Adipose tissue (tissue), 3 donors: Measurements from ENCODE around the gene BCKDK. TPM values are rescaled to one million over a fixed set of nuclear protein-coding genes. Genes with fewer than 3 reads are reported as not detected.

ENCODE experiments used
- H3K27ac ChIP-seq: one replicate; pipeline ENCODE4 v1.5.1; 2013; ENCODE audit warnings: low read depth, low read length
- WGBS, 3 donors: extraction: QIAGEN DNeasy Blood & Tissue Kit; methylation state at CpG; one replicate each; pipeline ENCODE4 v1.1.7; 2013; 5-methylcytosine and 5-hydroxymethylcytosine counted together
- polyA plus RNA-seq, 3 donors: library from polyadenylated mRNA; stranded (reverse); fragments of 200-250 nt; gene quantifications; one replicate each; pipeline ENCODE4 v1.2.3, GENCODE V29; 2013
- donor health status: healthy with polysubstance abuse.
- donor health status: Bipolar disorder and iron deficiency.
- donor health status: healthy.

Gene BCKDK
- polyA plus RNA-seq, 3 donors: 31.4 to 79.6 (median 45.4) TPM

GRCh38 chr16:31078597-31079341 lies 29.4 kb upstream of the BCKDK start:
- WGBS, 3 donors: 84 to 91% (median 84%) methylated on average over 15 of the region's 15 CpGs

GRCh38 chr16:31079342-31079944 lies 28.7 kb upstream of the BCKDK start:
- 68 to 88% (median 73%) methylated on average over 13 of the region's 13 CpGs for WGBS, 3 donors
- H3K27ac ChIP-seq: no peak overlapping the region

More at GRCh38 chr16:31078597-31079341, 29.4 kb upstream of the BCKDK start:
- H3K27ac ChIP-seq: no peak overlapping the region

- no peak overlapping the region for H3K27ac ChIP-seq
- 96% methylated on average over 40 of the region's 40 CpGs for WGBS, 3 donors
Observed at GRCh38 chr16:31080035-31080629, 28.1 kb upstream of the BCKDK start.

- H3K27ac ChIP-seq: no peak overlapping the region
- 93 to 95% (median 93%) methylated on average over 13 of the region's 13 CpGs for WGBS, 3 donors
Observed at GRCh38 chr16:31080756-31081419, 27.3 kb upstream of the BCKDK start.

- H3K27ac ChIP-seq: no peak overlapping the region
- WGBS, 3 donors: 82 to 88% (median 83%) methylated on average over 26 of the region's 26 CpGs
Observed at GRCh38 chr16:31081428-31082351, 26.5 kb upstream of the BCKDK start.

- WGBS, 3 donors: 71 to 79% (median 79%) methylated on average over 10 to 14 of the region's 14 CpGs
- no peak overlapping the region for H3K27ac ChIP-seq
Observed at GRCh38 chr16:31082368-31083045, 25.7 kb upstream of the BCKDK start.

GRCh38 chr16:31083081-31083480 lies 25.1 kb upstream of the BCKDK start:
- 59 to 62% (median 60%) methylated on average over 9 of the region's 9 CpGs for WGBS, 3 donors
- no peak overlapping the region for H3K27ac ChIP-seq

- WGBS, 3 donors: 62 to 81% (median 79%) methylated on average over 4 to 5 of the region's 5 CpGs
- no peak overlapping the region for H3K27ac ChIP-seq
Observed at GRCh38 chr16:31083556-31083955, 24.6 kb upstream of the BCKDK start.

- H3K27ac ChIP-seq: no peak overlapping the region
- WGBS, 3 donors: 85 to 92% (median 90%) methylated on average over 13 of the region's 13 CpGs
Observed at GRCh38 chr16:31083981-31084380, 24.2 kb upstream of the BCKDK start.

GRCh38 chr16:31084584-31085302 lies 23.4 kb upstream of the BCKDK start:
- WGBS, 3 donors: 79 to 91% (median 88%) methylated on average over 15 to 16 of the region's 16 CpGs
- no peak overlapping the region for H3K27ac ChIP-seq

GRCh38 chr16:31085411-31085810 lies 22.8 kb upstream of the BCKDK start:
- WGBS, 3 donors: 80 to 83% (median 82%) methylated on average over 8 of the region's 8 CpGs

GRCh38 chr16:31085873-31086628 lies 22.1 kb upstream of the BCKDK start:
- WGBS, 3 donors: 82 to 87% (median 84%) methylated on average over 18 of the region's 18 CpGs
- H3K27ac ChIP-seq: no peak overlapping the region

More at GRCh38 chr16:31085411-31085810, 22.8 kb upstream of the BCKDK start:
- H3K27ac ChIP-seq: no peak overlapping the region

GRCh38 chr16:31086629-31086906 lies 21.6 kb upstream of the BCKDK start:
- 81 to 91% (median 83%) methylated on average over 6 of the region's 6 CpGs for WGBS, 3 donors
- no peak overlapping the region for H3K27ac ChIP-seq

GRCh38 chr16:31087481-31087880 lies 20.7 kb upstream of the BCKDK start:
- H3K27ac ChIP-seq: no peak overlapping the region
- WGBS, 3 donors: 89 to 93% (median 90%) methylated on average over 8 of the region's 8 CpGs

- 82 to 90% (median 85%) methylated on average over 5 of the region's 5 CpGs for WGBS, 3 donors
- H3K27ac ChIP-seq: no peak overlapping the region
Observed at GRCh38 chr16:31087971-31088370, 20.2 kb upstream of the BCKDK start.

- no peak within 1 kb of the TSS for H3K27ac ChIP-seq
- WGBS, 3 donors: 74 to 88% (median 86%) methylated on average over 14 to 15 of the region's 15 CpGs
Observed at GRCh38 chr16:31088459-31089183, 19.6 kb upstream of the BCKDK start, which contains the start of gene PRSS53. PRSS53 (minus strand) TSS chr16:31088943; CDS start chr16:31088809, 134 bp downstream.
